ENCODE measurements around the gene UROD.

UROD gene

DNA sequence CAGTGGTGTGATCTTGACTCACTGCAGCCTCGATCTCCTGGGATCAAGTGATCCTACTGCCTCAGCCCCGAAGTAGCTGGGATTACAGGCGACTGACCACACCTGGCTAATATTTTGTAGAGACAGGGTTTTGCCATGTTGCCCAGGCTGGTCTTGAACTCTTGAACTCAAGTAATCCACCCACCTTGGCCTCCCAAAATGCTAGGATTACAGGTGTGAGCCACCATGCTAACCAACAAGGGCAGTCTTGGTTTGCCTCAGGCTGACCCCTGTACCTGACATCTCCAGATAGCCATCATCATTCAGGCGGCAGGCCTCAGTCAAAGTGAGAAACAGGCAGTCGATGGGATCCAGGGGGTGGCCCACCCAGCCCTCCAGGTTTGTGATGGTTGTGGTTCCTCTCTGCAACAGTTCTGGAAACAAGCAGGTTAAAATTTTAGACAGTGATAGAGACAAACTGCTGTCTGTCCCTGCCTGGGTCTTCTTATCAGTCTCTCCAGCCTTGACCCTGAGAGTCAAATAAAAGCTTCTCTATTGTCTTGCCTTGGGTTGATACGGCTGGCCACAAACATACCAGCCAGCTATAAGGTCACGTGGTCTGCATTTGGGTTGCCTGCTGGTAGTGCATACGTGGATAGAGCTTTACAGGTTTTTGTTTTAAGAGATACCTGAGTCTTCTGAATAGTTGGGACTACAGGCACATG lies 26.8 kb downstream of the UROD start:
- no peak overlapping the region for H3K4me3 ChIP-seq (replicated peaks in 1 of 2; ENCODE audit: low read depth in 2 of 2, low read length in 2 of 2)
- TF ChIP-seq, protein P1, sequence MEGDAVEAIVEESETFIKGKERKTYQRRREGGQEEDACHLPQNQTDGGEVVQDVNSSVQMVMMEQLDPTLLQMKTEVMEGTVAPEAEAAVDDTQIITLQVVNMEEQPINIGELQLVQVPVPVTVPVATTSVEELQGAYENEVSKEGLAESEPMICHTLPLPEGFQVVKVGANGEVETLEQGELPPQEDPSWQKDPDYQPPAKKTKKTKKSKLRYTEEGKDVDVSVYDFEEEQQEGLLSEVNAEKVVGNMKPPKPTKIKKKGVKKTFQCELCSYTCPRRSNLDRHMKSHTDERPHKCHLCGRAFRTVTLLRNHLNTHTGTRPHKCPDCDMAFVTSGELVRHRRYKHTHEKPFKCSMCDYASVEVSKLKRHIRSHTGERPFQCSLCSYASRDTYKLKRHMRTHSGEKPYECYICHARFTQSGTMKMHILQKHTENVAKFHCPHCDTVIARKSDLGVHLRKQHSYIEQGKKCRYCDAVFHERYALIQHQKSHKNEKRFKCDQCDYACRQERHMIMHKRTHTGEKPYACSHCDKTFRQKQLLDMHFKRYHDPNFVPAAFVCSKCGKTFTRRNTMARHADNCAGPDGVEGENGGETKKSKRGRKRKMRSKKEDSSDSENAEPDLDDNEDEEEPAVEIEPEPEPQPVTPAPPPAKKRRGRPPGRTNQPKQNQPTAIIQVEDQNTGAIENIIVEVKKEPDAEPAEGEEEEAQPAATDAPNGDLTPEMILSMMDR (IDR thresholded peaks at IDR 0.05; ENCODE audit: low read depth, low read length) = no peak
- DNase-seq (ENCODE audit: low read depth in 2 of 2) = no peak

DNA sequence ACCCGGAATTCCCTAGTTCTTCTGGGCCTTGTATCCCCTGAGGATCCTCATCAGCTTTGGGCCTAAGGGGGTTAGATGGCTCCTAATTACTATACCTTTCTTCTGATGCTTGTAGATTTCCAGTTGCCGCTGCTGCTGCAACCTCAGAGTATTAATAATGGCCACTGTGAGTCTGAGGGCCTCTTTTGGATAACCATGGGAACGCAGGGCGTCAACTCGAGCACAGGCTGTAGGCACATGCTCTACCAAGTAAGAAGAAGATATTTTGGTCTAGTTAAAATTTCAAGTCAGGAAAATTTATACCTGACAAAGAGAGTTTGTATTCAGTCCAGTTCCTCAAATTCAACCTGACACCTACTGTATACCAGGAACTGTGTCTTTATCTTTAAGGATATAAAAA lies 28.2 kb downstream of the UROD start:
- H3K4me3 ChIP-seq (replicated peaks in 1 of 2; ENCODE audit: low read depth in 2 of 2, low read length in 2 of 2) = no peak overlapping the region
- DNase-seq (ENCODE audit: low read depth in 2 of 2) = no peak
- TF ChIP-seq, protein P1 (IDR thresholded peaks at IDR 0.05; ENCODE audit: low read depth, low read length) = no peak

DNA sequence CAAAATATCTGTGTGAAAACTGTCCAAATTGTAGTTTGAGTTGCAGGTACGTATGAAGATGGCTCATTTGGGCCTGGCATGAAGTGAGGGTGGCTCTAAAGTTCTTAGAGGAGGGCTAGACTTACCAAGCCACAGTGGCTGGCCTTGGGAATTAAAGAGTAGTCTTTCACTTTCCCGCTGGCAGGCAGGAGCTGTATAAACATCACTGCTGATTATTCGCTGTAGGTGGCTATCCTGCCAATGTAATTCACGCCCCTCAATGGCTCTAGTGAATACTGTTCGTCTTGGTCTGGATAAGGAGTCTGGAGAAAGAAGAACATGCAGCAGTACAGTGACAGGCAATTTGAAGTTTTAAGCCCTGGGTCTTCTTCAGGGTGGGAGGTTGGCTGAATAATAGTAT lies 31.0 kb downstream of the UROD start:
- DNase-seq (ENCODE audit: low read depth in 2 of 2) = no peak
- H3K4me3 ChIP-seq (replicated peaks in 1 of 2; ENCODE audit: low read depth in 2 of 2, low read length in 2 of 2) = no peak overlapping the region
- TF ChIP-seq, protein P1 (IDR thresholded peaks at IDR 0.05; ENCODE audit: low read depth, low read length) = no peak

DNA sequence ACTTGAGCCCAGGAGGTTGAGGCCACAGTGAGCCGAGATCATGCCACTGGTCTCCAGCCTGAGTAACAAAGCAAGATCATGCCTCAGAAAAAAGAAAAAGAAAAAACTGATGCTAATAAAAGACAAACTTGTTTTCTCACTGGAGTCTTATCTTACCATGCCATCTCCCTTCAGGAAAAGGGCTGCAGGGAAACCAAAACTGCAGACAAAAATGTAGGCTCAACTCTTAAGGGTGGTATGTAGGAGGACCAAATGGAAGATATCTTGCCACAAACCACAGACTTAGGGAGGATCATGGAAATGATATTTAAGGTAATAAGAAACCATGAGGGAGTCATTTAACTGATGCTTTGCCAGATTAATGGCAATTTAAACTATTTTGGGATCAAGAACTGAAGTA lies 32.9 kb downstream of the UROD start:
- H3K4me3 ChIP-seq (replicated peaks in 1 of 2; ENCODE audit: low read depth in 2 of 2, low read length in 2 of 2) = no peak overlapping the region
- TF ChIP-seq, protein P1 (IDR thresholded peaks at IDR 0.05; ENCODE audit: low read depth, low read length) = no peak

DNA sequence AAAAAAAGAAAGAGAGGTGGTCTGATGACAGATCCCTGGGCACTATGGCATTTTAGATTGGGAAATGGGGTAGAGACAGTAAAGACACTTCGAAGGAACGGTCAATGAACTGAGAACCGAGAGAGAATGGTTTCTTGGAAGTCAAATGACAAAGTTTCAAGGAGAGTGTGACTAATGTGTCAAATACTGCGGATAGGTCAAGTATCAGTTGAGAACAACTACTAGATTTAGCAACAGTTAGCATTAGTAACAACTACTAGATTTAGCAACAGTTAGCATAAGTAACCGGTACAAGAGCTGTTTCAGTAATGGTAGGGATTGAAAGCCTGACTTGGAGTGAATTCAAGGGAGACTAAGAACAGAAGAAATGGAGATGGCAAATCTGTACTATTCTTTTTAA lies 35.0 kb downstream of the UROD start:
- DNase-seq (ENCODE audit: low read depth in 2 of 2) = peak in 1 of 2 donors; percentile 7
- TF ChIP-seq, protein P1 (IDR thresholded peaks at IDR 0.05; ENCODE audit: low read depth, low read length) = no peak

More for the DNA sequence above, 32.9 kb downstream of the UROD start:
- DNase-seq (ENCODE audit: low read depth in 2 of 2) = no peak

DNA sequence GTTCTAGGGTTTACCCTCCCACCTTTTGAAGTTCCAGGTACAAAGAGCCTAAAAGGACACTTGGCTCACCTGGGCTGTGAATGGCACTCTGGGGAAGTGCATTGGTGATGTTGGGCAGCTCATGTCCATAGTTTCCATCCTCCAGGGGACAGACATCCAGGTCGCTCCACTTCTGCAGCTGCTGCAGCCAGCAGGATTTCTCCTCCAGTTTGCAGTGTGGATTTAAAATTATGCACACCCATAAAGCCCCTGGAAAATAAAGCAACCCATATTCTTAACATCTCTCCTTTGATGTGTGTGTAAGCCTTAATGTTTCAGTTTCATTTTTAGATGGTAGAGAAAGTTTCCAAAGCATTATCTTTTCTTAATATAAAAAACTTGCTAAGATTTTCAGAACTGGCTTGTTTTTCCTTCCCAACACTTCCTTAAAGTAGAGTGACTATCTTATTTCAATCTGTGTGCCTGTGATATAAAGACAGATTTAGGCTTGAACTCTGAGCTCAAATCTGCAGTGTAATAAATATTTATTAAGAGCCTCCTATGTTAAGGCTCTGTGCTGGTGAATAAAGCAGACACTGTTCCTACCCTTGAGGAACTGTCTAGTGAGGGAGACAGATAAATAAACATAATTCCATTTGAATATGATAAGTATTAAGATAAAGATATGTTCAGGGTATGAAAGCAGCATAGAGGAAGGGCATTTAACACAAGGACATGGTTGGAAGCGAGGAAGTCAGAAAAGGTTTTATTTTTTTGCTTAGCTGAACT lies 39.1 kb downstream of the UROD start:
- DNase-seq (ENCODE audit: low read depth in 2 of 2) = no peak

More for the DNA sequence above, 35.0 kb downstream of the UROD start:
- no peak overlapping the region for H3K4me3 ChIP-seq (replicated peaks in 1 of 2; ENCODE audit: low read depth in 2 of 2, low read length in 2 of 2)

More for the DNA sequence above, 39.1 kb downstream of the UROD start:
- TF ChIP-seq, protein P1 (IDR thresholded peaks at IDR 0.05; ENCODE audit: low read depth, low read length) = no peak
- no peak overlapping the region for H3K4me3 ChIP-seq (replicated peaks in 1 of 2; ENCODE audit: low read depth in 2 of 2, low read length in 2 of 2)
